Ecto neural progenitor cell (in vitro differentiated cells): ENCODE data around the gene INHA.

Experiments
- DNase-seq: peaks from one replicate; pipeline ENCODE4 v3.0.0-alpha.2; 2018; ENCODE audit warnings: low spot score

INHA gene

GRCh38 chr2:219574484-219575311, 2.6 kb downstream of the INHA start:
- peak; percentile 44 for DNase-seq

- DNase-seq: no peak
Measured at GRCh38 chr2:219575566-219576504, 3.7 kb downstream of the INHA start.

- peak; percentile 71 for DNase-seq
Measured at GRCh38 chr2:219576505-219577388, 4.6 kb downstream of the INHA start.

- no peak for DNase-seq
Measured at GRCh38 chr2:219578811-219579613, 6.9 kb downstream of the INHA start.

- DNase-seq: no peak
Measured at GRCh38 chr2:219581346-219581745, 9.2 kb downstream of the INHA start.

GRCh38 chr2:219591091-219591490, 19.0 kb downstream of the INHA start:
- DNase-seq: no peak

- no peak for DNase-seq
Measured at GRCh38 chr2:219592736-219593135, 20.6 kb downstream of the INHA start.

GRCh38 chr2:219593154-219593553, 21.0 kb downstream of the INHA start:
- DNase-seq: no peak

GRCh38 chr2:219595256-219595655, 23.1 kb downstream of the INHA start:
- DNase-seq: no peak

- DNase-seq: no peak
Measured at GRCh38 chr2:219596954-219597551, 24.9 kb downstream of the INHA start.

- peak; percentile 96 for DNase-seq
Measured at GRCh38 chr2:219597552-219598307, 25.6 kb downstream of the INHA start, which contains the start of gene STK11IP. Gene STK11IP, plus strand, starts transcription at chr2:219597857. Its CDS starts 263 bp downstream, at chr2:219598120.

- no peak for DNase-seq
Measured at GRCh38 chr2:219598308-219599078, 26.4 kb downstream of the INHA start.

- no peak for DNase-seq
Measured at GRCh38 chr2:219603771-219604170, 31.7 kb downstream of the INHA start.

- no peak for DNase-seq
Measured at GRCh38 chr2:219605607-219605954, 33.5 kb downstream of the INHA start.

- DNase-seq: no peak
Measured at GRCh38 chr2:219607931-219608330, 35.8 kb downstream of the INHA start.

- DNase-seq: no peak
Measured at GRCh38 chr2:219608399-219608964, 36.4 kb downstream of the INHA start.

GRCh38 chr2:219609149-219609750, 37.1 kb downstream of the INHA start:
- DNase-seq: no peak

- no peak for DNase-seq
Measured at GRCh38 chr2:219611306-219611705, 39.2 kb downstream of the INHA start.
